ENCODE results near the gene TNFRSF8. TPM values are rescaled to one million over a fixed set of nuclear protein-coding genes. Genes with fewer than 3 reads are reported as not detected.

TNFRSF8 gene
- total RNA-seq, 1 experiment from 2014 or later, result 2.9 TPM

DNA sequence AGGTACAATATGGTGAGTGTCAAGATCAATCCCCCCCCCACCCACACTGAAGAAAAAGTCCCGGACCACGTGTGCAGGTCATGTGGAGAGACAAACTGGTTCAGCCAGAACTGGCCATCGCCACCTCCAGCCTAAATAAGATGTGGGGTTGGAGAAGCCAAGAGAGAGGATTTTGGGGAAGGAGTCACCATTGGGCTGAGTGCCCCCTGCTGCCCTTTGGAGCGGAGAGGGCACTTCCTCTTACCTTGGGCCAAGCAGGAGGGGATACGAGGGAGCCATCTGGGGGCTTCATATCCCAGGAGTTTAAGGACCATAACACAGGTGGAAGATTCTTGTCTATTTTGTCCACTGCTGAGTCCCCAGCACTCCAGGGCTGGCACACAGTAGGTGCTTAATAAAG lies 101.1 kb downstream of the TNFRSF8 start:
- H3K27me3 Mint-ChIP-seq (ENCODE audit: low read depth), result peaks cover 44% of the 10 kb centered on the region
- no peak overlapping the region; a peak in 1 of 5 replicates for H3K4me3 Mint-ChIP-seq
- Histone ChIP-seq H2BK12ac (ENCODE audit: insufficient read length, low read depth, low read length) (no peak overlapping the region), H3K4me1 (ENCODE audit: insufficient read depth, low read length) (no peaks in the 10 kb centered on the region), H2BK20ac (ENCODE audit: low read depth, low read length, poor library complexity, severe bottlenecking) (no peak overlapping the region), H3T11ph (ENCODE audit: low read length) (no peak overlapping the region), H3K27me3 (ENCODE audit: insufficient read depth, low read length) (no peaks in the 10 kb centered on the region; the same call in 1 of the 2 replicates), H2AFZ (ENCODE audit: low read length) (no peak overlapping the region), H3K4me2 (ENCODE audit: insufficient read depth, insufficient read length, low read length) (no peak overlapping the region), H3K79me1 (ENCODE audit: insufficient read depth, low read depth, low read length, poor library complexity, severe bottlenecking) (no peaks in the 10 kb centered on the region), H4K5ac (ENCODE audit: insufficient read length, low read depth, low read length) (no peak overlapping the region), H3K9me3 (ENCODE audit: control insufficient read depth, low read depth, low read length) (no peaks in the 10 kb centered on the region), H4K91ac (ENCODE audit: insufficient read length, low read depth, low read length) (no peak overlapping the region), H2BK15ac (ENCODE audit: low read depth, low read length) (no peak overlapping the region), H3K56ac (ENCODE audit: insufficient read length, low read depth, low read length) (no peak overlapping the region), H4K20me1 (ENCODE audit: control insufficient read depth, insufficient read depth, insufficient read length) (no peaks in the 10 kb centered on the region), H2BK120ac (ENCODE audit: low read depth, low read length, poor library complexity, severe bottlenecking) (no peak overlapping the region), H3K79me2 (ENCODE audit: insufficient read depth, low read length) (no peaks in the 10 kb centered on the region), H3K9ac (ENCODE audit: extremely low read depth, insufficient read length, low read length) (no peak overlapping the region), H3K4ac (ENCODE audit: low read depth, low read length) (no peak overlapping the region), H4K8ac (replicated peaks; ENCODE audit: insufficient read length, low read depth, low read length) (no peak overlapping the region), H3K23me2 (ENCODE audit: insufficient read length, low read depth, low read length, poor library complexity, severe bottlenecking) (peaks cover 3% of the 10 kb centered on the region), H3K18ac (ENCODE audit: insufficient read length, low read depth, low read length) (no peak overlapping the region), H2AK5ac (ENCODE audit: insufficient read length, low read length) (no peak overlapping the region), H3K23ac (ENCODE audit: insufficient read length, low read depth, low read length) (no peak overlapping the region), H2BK5ac (ENCODE audit: insufficient read length, low read length) (no peak overlapping the region), H3K27ac (ENCODE audit: insufficient read length, low read depth, low read length) (no peak overlapping the region), H3K14ac (ENCODE audit: insufficient read depth, low read length) (no peak overlapping the region)
- no peaks in the 10 kb centered on the region; a peak in 1 of 7 replicates for H3K36me3 Mint-ChIP-seq (ENCODE audit: insufficient read depth in 1 of 3, low read depth in 3 of 3)
- no peak overlapping the region for H3K27ac Mint-ChIP-seq
- peaks cover 12 to 20% of the 10 kb centered on the region in 2 experiments for H3K4me1 Mint-ChIP-seq
- no CpG with 5 or more reads among the region's 5 CpGs for WGBS (ENCODE audit: extremely low coverage, insufficient read length, low lambda C conversion rate)
- TF ChIP-seq, protein P1, sequence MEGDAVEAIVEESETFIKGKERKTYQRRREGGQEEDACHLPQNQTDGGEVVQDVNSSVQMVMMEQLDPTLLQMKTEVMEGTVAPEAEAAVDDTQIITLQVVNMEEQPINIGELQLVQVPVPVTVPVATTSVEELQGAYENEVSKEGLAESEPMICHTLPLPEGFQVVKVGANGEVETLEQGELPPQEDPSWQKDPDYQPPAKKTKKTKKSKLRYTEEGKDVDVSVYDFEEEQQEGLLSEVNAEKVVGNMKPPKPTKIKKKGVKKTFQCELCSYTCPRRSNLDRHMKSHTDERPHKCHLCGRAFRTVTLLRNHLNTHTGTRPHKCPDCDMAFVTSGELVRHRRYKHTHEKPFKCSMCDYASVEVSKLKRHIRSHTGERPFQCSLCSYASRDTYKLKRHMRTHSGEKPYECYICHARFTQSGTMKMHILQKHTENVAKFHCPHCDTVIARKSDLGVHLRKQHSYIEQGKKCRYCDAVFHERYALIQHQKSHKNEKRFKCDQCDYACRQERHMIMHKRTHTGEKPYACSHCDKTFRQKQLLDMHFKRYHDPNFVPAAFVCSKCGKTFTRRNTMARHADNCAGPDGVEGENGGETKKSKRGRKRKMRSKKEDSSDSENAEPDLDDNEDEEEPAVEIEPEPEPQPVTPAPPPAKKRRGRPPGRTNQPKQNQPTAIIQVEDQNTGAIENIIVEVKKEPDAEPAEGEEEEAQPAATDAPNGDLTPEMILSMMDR (conservative IDR thresholded peaks at IDR 0.05), result no peak
- DNase-seq, result no peak
- H3K9me3 Mint-ChIP-seq, result no peaks in the 10 kb centered on the region; a peak in 1 of 5 replicates
